Mucosa of descending colon (tissue), 3 donors: ENCODE data around the gene PROSER2. TPM values are rescaled to one million over a fixed set of nuclear protein-coding genes. Genes with fewer than 3 reads are reported as not detected.

Source experiments
- ATAC-seq: fragments of 200-7000 bp; cut with Tn5 transposase; one replicate; pipeline ENCODE4 v1.9.1; 2020; ENCODE audit warnings: mild to moderate bottlenecking, moderate library complexity
- DNase-seq, 3 donors: peaks; one replicate each; pipeline ENCODE4 v3.0.0-alpha.2; 2020
- H3K36me3 ChIP-seq: fragments of 200-600 bp; one replicate; pipeline ENCODE4 v1.8.0; 2021; ENCODE audit warnings: low read depth, mild to moderate bottlenecking
- H3K4me1 ChIP-seq: fragments of 200-600 bp; one replicate; pipeline ENCODE4 v1.8.0; 2021; ENCODE audit warnings: low read depth, mild to moderate bottlenecking
- H3K4me3 ChIP-seq: fragments of 200-600 bp; one replicate; pipeline ENCODE4 v1.8.0; 2021; ENCODE audit warnings: mild to moderate bottlenecking
- H3K9me3 ChIP-seq: fragments of 200-600 bp; one replicate; pipeline ENCODE4 v1.8.0; 2021; ENCODE audit warnings: mild to moderate bottlenecking
- intact Hi-C, 2 donors: fragments of 100-400 bp; cut with DNase I in 1 of 2; cut with micrococcal nuclease in 1 of 2; formaldehyde crosslinking; loops; one replicate each; pipeline versions ENCODE4 v1.11.0 to v1.11.1; 2022; cut with DNase I, micrococcal nuclease
- total RNA-seq, 3 donors: library from RNA; stranded (reverse); fragmentation: NEBNext Ultra II Directional in 2 of 3; extraction: Animal tissue kit (Norgen Biotek cat#: 25700) in 2 of 3; gene quantifications; one replicate each; pipeline versions ENCODE4 v1.2.1 to v1.2.4, GENCODE V29; 2021 to 2023
- TF ChIP-seq, protein P1 (sequence below): fragments of 200-600 bp; IDR thresholded peaks from one replicate; pipeline ENCODE4 v1.8.0; 2022; ENCODE audit warnings: antibody characterized with exemption, mild to moderate bottlenecking
- donor health status: DM: no; HTN: no; CAD: no; lungs with moderate emphysema.
- donor health status: DM: no; HTN: no; CAD: no.
- donor health status: DM: no; HTN: yes; CAD: no.

Gene PROSER2
- total RNA-seq, 3 donors from 2014 or later, result 3.9 to 10.4 (median 6.2) TPM

DNA sequence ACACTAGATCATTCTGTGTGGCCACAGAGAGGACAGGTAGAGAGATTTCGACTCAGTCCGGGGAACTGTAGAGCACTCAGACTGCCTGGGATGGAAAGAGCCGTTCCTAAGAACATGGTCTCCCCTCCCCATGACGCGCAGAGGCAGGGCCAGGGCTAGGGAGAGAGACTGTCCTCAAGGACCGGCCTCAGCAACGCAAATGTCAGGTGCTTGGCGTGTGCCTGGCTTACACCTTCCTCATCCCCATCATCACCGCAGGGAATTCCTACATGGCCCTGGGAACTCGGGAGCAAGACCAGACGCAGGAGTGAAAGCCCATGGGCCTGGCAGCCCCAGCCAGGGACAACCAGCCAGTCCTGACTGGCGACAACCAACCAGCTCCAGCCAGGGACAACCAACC is 55.6 kb downstream of the PROSER2 start:
- DNase-seq (no peak), ATAC-seq (no peak)
- Histone ChIP-seq H3K36me3 (no peaks in the 10 kb centered on the region), H3K4me3 (no peak overlapping the region), H3K9me3 (no peaks in the 10 kb centered on the region), H3K4me1 (peaks cover 18% of the 10 kb centered on the region)
- intact Hi-C loops, result no loop called here
- TF ChIP-seq, protein P1, sequence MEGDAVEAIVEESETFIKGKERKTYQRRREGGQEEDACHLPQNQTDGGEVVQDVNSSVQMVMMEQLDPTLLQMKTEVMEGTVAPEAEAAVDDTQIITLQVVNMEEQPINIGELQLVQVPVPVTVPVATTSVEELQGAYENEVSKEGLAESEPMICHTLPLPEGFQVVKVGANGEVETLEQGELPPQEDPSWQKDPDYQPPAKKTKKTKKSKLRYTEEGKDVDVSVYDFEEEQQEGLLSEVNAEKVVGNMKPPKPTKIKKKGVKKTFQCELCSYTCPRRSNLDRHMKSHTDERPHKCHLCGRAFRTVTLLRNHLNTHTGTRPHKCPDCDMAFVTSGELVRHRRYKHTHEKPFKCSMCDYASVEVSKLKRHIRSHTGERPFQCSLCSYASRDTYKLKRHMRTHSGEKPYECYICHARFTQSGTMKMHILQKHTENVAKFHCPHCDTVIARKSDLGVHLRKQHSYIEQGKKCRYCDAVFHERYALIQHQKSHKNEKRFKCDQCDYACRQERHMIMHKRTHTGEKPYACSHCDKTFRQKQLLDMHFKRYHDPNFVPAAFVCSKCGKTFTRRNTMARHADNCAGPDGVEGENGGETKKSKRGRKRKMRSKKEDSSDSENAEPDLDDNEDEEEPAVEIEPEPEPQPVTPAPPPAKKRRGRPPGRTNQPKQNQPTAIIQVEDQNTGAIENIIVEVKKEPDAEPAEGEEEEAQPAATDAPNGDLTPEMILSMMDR, result no peak

DNA sequence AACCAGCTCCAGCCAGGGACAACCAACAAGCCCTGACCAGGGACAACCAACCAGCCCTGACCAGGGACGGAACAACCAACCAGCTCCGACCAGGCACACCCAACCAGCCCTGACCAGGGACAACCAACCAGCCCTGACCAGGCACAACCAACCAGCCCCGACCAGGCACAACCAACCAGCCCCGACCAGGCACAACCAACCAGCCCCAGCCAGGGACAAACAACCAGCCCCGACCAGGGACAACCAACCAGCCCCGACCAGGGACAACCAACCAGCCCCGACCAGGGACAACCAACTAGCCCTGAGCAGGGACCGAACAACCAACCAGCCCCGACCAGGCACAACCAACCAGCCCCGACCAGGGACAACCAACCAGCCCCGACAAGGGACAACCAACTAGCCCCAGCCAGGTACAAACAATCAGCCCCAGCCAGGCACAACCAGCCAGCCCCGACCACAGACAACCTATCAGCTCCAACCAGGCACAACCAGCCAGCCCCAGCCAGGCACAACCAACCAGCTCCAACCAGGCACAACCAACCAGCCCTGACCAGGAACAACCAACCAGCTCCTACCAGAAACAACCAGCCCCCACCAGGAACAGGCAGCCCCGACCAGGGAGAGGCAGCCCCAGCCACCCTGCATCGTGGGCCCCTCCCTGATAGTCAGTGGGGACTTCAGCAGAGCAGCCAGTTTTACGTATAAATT is 56.4 kb downstream of the PROSER2 start:
- Histone ChIP-seq H3K4me1 (peaks cover 15% of the 10 kb centered on the region), H3K4me3 (no peak overlapping the region), H3K9me3 (no peaks in the 10 kb centered on the region), H3K36me3 (no peaks in the 10 kb centered on the region)
- DNase-seq (no peak), ATAC-seq (no peak)
- intact Hi-C loops, result no loop called here
- TF ChIP-seq, protein P1, result no peak

DNA sequence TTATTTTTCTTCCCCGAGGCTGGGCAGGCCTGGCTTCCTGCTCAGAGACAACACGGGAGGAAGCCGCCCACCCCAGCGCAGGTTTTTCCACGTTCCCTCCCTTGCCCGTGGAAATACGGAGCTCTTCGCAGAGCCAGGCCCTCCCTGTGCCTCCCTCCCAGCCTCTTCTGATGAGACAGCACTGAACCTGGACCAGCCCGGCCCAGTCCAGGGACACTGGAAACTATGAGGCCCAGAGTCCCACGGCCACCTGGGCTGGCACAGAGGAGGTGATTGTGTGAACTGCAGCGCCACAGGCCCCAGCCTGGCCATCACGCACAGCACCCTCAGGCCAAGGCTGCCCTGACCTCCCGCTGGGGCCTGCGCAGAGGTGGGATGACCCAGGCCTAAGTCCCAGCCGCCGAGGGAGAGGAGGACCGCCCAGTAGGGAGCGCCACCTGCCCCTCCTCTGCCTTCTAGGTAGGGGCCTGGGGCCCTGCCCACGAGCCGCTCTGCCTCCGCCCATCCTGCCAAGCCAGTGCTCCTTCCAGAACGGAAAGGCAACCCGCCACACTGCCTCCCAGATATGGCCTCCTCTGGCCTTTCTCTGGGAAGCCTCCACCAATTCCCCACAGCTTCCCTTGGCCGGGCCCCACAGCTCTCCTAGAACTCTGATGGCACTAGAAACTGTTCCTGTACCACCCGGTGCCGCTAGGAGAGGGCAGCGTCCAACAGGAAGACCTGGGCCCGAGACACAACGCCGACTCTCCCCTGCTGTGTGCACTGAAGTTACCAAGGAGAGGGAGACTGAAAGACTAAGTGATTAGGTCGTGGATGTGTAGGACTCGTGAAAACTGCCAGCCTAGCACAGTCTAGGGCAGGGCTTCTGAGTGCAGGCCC is 57.2 kb downstream of the PROSER2 start:
- Histone ChIP-seq H3K36me3 (no peaks in the 10 kb centered on the region), H3K4me3 (no peak overlapping the region), H3K9me3 (no peaks in the 10 kb centered on the region), H3K4me1 (peaks cover 7% of the 10 kb centered on the region)
- no peak for ATAC-seq
- TF ChIP-seq, protein P1, result no peak
- intact Hi-C loops, result no loop called here
- no peak for DNase-seq

DNA sequence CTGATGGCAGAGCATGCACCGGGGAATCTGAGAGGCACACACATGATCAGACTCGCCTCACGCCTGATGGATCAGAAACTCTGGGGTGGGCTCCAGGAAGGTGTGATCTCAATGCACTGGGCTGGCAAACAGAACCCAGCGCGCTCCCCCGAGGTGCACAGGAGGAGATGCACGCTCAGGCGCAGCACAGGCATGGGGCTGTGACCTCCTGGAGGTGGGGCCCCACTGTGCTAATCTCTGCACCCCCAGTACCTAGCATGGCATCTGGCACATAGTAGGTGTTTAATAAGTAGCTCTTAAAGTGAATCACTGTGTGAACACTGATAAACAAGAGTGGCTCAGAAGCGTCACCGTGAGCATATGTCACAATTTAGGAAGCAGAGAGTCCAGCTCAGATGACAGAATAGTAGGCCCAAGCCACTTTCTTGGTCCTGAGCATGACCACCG is 57.9 kb downstream of the PROSER2 start:
- TF ChIP-seq, protein P1, result no peak
- H3K4me3 ChIP-seq, result no peak overlapping the region
- DNase-seq (no peak), ATAC-seq (no peak)
- H3K36me3 ChIP-seq, result no peaks in the 10 kb centered on the region
- H3K4me1 ChIP-seq, result peaks cover 3% of the 10 kb centered on the region
- no peaks in the 10 kb centered on the region for H3K9me3 ChIP-seq
- intact Hi-C loops, result no loop called here

DNA sequence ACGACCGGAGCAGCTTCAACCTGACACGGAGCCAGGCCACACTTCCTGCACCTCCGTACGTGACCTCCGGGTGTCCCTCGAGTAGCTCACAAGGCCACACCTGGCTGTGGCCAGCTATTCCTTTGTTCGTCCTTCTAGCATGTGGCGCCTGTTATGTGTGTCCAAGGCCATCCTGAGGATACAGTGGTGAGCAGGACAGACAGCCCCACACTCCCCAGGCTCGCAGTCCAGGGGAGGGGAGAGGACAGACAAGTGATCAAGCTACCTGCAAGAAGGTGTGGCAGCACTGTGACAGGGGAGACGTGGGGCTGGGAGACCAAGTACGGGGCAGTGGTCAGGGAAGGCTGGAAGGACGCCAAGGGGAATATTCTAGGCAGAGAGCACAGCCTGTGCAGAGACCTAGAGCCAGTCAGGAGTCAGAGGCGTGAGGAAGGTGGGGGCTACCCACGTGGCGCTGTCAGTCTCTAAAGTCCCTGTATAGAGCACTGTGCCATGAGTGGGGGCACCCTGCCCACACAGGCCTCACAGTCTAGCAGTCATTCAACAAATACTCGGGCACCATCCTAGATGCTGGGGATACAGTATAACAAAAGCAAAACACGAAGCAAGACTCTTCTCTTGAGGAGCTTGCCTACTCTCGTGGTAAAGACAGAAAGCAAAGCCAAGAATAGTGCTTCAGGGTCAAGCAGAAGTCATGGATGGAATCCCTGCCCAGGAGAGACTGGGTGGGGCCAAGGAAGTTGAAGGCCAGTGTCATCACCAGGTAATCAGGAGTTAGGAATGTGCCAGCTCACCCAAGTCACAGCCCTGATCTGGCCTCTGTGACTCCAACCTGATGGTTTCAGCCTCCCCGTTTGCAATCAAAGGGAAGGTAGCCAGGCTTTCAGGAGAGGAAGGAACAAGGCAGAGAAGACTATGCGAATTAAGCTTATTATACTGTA is 58.6 kb downstream of the PROSER2 start:
- H3K36me3 ChIP-seq, result no peaks in the 10 kb centered on the region
- H3K4me3 ChIP-seq, result no peak overlapping the region
- TF ChIP-seq, protein P1, result no peak
- DNase-seq (peak in 1 of 3 donors; percentile 16), ATAC-seq (peak; percentile 82)
- no peaks in the 10 kb centered on the region for H3K9me3 ChIP-seq
- intact Hi-C loops, result no loop called here
- no peaks in the 10 kb centered on the region for H3K4me1 ChIP-seq
